ENCODE results near the gene ESR1.

Gene ESR1

DNA sequence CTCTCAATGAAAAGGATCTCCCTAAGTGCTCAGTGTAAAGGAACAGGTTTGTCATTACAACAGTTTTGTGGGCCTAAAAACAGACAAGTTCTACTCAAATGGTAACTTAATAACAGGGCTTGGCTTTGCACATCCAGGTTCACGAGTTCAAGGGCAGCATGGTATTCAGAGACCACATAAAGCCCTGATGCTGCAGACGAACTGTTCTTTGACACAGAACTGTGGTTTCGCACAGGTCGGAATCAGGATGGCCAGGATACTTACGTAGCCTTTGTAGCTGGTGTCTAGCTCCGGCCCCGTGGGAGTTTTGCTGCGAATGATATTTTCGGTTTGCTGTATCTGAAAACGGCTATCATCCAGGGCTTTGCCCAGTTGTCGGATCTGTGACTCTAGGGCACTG is 335.9 kb downstream of the ESR1 start:
- DNase-seq = no peak

DNA sequence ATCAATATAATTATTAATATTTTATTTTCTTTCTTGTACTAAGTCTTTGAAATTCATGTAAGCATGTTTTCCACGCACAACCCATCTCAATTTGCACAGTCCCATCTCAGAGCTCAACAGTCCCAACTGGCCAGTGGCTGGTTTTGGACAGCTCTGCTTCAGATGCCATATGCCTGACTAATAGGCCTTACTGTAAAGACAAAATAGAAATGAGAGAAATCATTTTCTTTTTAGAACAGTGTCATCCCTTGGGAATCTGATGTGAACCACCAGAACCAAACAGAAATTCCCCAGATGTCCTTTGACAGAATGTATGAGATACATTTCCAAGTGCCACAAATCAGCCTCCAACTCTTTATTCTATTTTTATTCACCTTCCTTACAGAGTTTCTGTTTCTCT is 338.9 kb downstream of the ESR1 start:
- DNase-seq = peak; percentile 43

DNA sequence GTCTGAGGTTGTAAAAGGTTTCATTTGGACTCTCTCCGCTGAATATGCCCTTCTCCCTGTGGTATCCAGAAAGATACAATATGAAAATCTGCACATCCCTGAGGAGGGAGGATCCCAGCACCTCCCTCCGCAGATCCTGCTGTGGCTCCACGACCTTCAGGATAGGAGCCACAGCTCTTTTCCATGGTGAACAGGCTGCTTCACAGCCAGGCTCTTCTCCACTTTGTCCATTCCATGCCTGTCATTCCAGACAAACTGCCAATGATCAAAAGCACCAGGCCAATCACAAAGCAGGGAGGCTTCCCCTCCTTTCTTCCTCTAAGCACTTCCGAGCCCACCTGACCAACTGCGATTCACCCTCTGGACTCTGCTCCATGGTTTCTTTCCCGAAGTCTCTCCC is 339.8 kb downstream of the ESR1 start:
- no peak for DNase-seq

DNA sequence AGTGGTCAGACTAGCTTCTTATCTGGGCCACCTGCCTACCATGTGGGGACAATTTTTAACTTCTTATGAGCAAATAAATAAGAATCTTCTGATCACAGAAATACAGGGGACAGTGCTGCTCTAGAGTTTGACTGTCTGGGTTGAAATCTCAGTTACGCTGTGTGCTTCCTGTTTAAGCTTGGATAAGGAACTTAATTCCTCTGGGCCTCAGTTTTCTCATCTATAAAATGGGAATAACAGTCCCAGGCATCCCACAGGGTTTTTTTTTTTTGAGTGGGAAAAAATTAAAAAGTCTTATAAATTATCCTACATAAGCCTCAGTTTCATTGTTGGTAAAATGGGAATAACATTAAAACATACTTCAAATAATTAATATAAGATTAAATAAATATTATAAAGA is 340.9 kb downstream of the ESR1 start:
- DNase-seq = no peak

DNA sequence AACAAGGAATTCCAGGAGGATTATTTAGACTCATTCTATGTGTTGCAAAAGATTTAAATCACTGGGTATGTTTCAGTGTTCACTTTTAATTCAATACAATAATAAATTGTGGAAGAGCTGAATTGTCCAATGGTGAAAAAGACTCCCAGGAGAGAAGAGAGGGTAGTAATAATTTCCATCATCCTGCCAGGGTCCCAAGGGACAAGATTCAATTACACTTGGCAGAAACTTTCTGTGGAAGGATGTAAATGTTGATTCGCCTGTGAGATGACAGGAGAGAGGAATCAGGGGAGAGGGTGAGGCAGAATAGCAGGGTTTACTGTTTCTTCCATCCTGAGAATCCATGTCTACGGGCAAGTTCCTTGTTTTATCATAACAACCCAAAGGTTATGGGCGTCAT is 342.7 kb downstream of the ESR1 start:
- DNase-seq = no peak

- no peak for DNase-seq
Observed at GRCh38 chr6:152151920-152152319, 344.4 kb downstream of the ESR1 start.

DNA sequence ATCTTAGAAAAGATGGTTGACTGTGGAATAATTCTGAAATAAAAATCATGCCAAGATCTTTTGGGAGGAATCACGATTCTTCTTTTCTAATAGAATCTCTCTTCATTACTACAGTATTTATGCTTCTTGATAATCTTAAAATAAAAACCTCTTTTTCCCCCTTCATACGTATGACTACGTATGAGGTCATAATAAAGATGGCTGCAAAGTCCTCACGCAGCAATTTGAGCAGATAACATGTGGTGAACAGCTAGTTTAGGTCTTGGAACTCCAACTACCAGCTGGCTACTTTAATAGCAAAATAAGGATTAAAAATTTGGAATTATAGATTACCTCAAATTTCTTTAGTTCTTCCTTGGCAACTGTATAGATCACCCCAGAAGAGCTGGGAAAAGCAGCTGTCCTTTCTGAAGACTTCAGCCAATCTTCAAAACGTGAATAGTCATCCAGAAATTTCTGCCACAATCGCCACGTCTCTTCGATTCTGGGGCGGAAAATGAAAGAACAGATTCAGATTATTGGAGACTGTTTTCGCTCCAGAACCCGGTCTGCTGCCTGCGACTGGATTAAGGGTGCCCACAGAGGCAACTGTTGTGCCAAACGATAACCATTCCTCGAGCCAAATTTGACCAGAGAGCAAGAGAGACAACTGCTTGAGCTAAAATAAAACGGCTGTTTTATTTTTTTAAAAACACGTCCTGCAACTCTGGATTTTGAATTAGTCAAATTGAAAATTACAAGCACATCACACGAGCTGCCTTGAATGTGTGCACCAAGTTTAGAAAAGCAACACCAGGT is 347.3 kb downstream of the ESR1 start:
- no peak for DNase-seq

DNA sequence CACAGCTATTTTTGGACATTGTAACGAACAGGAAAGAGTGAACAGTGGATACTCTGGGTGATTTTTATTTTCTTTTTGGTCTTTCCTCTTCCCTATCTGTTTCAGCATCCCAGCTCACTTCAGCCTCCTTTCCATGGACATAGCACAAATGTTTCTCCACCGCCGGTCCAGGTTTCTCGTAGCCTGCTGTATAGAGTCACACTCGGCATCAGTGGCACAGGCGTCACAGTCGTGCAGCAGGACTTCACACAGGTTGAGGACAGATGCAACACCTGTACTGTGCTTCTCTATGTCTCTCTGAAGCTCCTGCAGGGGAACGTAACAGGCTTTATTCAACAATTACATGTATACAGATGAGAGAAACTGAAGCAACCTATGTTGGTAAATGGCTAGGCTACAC is 348.3 kb downstream of the ESR1 start:
- no peak for DNase-seq

DNA sequence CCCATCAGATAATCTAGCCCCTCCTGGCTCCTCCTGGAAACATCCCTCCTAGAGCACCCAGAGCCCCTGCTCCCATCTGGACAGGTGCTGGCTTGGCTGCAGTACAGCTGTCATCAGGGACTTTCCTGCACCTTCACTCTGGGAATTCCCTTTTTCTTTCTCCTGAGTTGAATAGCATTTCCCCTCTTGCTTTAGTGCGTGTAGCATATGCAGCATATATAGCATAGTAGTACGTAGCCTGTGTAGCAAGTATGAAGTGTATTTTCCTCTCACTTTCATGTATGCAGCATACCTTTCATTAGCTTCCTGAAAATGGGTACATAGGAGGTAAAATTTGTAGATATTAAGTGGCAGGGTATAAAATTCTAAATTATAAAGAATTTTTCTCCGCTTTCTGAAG is 352.9 kb downstream of the ESR1 start:
- no peak for DNase-seq

DNA sequence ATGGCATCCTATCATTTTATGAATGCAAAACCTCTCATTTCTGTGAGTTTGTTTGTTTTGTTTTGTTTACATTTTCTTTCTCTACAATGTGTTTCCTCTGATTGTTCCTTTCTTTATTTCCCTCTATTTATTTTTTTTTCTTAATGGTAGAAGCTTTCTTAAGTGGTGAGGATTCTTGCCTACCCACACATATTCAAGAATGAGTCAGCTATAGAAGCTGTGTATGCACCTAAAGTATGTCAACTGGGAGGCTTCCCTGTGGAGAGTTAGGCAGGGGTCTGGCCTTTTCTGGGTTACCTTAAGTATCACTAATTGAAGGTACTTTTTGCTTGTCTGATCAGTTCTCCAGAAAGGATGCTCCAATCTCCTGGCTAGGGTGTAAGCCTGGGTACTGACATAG is 354.0 kb downstream of the ESR1 start:
- DNase-seq = peak; percentile 1

- no peak for DNase-seq
Observed at GRCh38 chr6:152164957-152165356, 357.5 kb downstream of the ESR1 start.

GRCh38 chr6:152166497-152166896 is 359.0 kb downstream of the ESR1 start:
- DNase-seq = no peak

GRCh38 chr6:152166897-152167296 is 359.4 kb downstream of the ESR1 start:
- no peak for DNase-seq

- no peak for DNase-seq
Observed at GRCh38 chr6:152167641-152168603, 360.4 kb downstream of the ESR1 start.

GRCh38 chr6:152170313-152170701 is 362.8 kb downstream of the ESR1 start:
- DNase-seq = no peak

- DNase-seq = no peak
Observed at GRCh38 chr6:152170702-152171667, 363.5 kb downstream of the ESR1 start.

DNA sequence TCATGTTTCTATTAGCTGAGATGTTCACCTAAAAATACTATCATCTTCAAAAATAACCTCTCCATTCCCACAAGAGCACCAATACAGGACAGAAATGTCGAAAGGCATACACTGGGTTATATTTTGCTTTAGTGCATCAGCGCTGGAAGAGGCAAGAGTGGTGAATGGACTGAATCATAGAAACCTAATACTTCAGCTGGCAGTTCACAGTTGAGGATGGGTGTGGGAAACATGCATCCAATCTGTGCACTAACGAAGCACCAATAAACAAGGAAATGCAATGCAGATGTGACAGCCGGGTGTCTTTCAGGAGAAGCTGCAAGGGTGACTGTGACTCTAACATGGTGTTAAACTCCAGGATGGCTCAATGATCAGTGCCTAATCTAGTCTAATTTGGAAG is 365.8 kb downstream of the ESR1 start:
- no peak for DNase-seq

DNA sequence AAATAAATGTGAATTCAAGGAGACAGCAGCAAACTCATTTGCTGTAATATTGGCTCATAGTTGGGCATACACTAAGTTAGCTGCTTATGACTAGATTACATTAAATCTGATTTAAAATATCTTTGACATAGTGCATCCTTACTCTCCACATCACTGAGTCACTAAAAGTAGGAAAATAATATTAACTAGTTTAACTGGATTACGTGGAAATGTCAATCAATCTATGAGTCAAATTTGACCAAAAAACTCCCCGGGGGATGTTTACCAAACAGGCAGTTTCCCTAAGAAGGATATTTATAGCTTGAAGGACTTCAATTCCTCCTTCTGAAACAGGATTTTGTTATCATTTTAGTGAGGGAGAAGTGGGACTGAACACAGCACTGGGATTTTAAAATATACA is 366.5 kb downstream of the ESR1 start:
- no peak for DNase-seq

DNA sequence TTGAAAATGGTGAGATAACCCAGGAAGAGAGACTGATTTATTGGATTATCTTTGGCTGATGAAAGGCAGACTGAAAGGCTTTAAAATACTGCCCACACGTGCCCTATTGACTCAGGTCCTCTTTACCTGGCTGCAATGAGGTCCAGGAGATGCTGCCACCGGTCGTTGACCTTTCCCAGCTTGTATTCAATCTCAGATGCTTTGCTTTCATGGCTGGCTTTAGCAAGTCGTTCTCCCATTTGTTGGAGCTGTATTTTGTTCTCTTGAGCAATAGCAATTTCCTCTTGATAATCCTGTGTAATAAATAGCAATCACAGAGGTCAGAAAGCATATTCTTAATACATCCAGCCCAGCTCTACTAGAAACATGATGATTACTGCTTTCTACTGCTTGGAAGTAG is 368.8 kb downstream of the ESR1 start:
- DNase-seq = no peak

Data from amniotic stem cell (primary cell).